Activated CD4-positive, alpha-beta T cell treated with anti-CD3 and anti-CD28 coated beads, Interleukin-2, amount 10 ng/mL, durations not matched to agents 7 days and 5 days (primary cell): Measurements from ENCODE around the gene TSC22D2. TPM values are rescaled to one million over a fixed set of nuclear protein-coding genes. Genes with fewer than 3 reads are reported as not detected.
A peak's percentile ranks its signal among the peaks of the same experiment; 100 is the strongest.

ENCODE experiments used
- CTCF ChIA-PET: fragments of 350-600 bp; sonication (Branson Sonifier 250); formaldehyde crosslinking; loops from one replicate; lab custom pipeline; 2021; ENCODE audit warnings: antibody characterized with exemption; lab: Charles Lee
- POLR2A ChIA-PET: fragments of 350-600 bp; sonication (Branson Sonifier 250); formaldehyde crosslinking; loops from one replicate; lab custom pipeline; 2021; ENCODE audit warnings: antibody characterized with exemption; lab: Charles Lee
- DNase-seq: peaks from one replicate; pipeline ENCODE4 v3.0.0-alpha.2; 2020
- H3K27ac Mint-ChIP-seq: one replicate; pipeline ENCODE4 v1.8.0; 2021; ENCODE audit warnings: mild to moderate bottlenecking, moderate library complexity, mixed read lengths
- H3K27me3 Mint-ChIP-seq: one replicate; pipeline ENCODE4 v1.8.0; 2021; ENCODE audit warnings: mixed read lengths
- H3K36me3 Mint-ChIP-seq: one replicate; pipeline ENCODE4 v1.8.0; 2021; ENCODE audit warnings: low read depth, mixed read lengths
- H3K4me1 Mint-ChIP-seq: one replicate; pipeline ENCODE4 v1.8.0; 2021; ENCODE audit warnings: mixed read lengths
- H3K4me3 Mint-ChIP-seq: one replicate; pipeline ENCODE4 v1.8.0; 2021; ENCODE audit warnings: mild to moderate bottlenecking, moderate library complexity, mixed read lengths
- H3K9me3 Mint-ChIP-seq: one replicate; pipeline ENCODE4 v1.8.0; 2021; ENCODE audit warnings: mixed read lengths
- total RNA-seq, 2 experiments: library from RNA; stranded (reverse); gene quantifications; one replicate each; pipeline ENCODE4 v1.2.3, GENCODE V29; 2021

The TSC22D2 gene
- total RNA-seq, 2 experiments from 2014 or later = 14.8 to 19.6 TPM

- Mint-ChIP-seq H3K9me3 (no peaks in the 10 kb centered on the region), H3K27me3 (no peaks in the 10 kb centered on the region), H3K4me1 (peaks cover 3% of the 10 kb centered on the region), H3K36me3 (no peaks in the 10 kb centered on the region), H3K27ac (no peak overlapping the region), H3K4me3 (no peak overlapping the region)
- ChIA-PET CTCF (no interaction called here), POLR2A (no interaction called here)
- DNase-seq = no peak
Measured at GRCh38 chr3:150391161-150391560, 16.9 kb upstream of the TSC22D2 start.

GRCh38 chr3:150393745-150394144 lies 14.4 kb upstream of the TSC22D2 start:
- H3K27ac Mint-ChIP-seq = no peak overlapping the region
- no peak overlapping the region for H3K4me3 Mint-ChIP-seq
- ChIA-PET POLR2A (no interaction called here), CTCF (interaction anchor here (0.9 to 1.4 kb wide), 3 partner anchors 9 to 14 kb away, joined by 3 read pairs; no protein-coding TSS in a partner anchor)
- H3K36me3 Mint-ChIP-seq = no peaks in the 10 kb centered on the region
- H3K4me1 Mint-ChIP-seq = peaks cover 1% of the 10 kb centered on the region
- H3K9me3 Mint-ChIP-seq = no peaks in the 10 kb centered on the region
- no peak for DNase-seq
- H3K27me3 Mint-ChIP-seq = peaks cover 5% of the 10 kb centered on the region

DNA sequence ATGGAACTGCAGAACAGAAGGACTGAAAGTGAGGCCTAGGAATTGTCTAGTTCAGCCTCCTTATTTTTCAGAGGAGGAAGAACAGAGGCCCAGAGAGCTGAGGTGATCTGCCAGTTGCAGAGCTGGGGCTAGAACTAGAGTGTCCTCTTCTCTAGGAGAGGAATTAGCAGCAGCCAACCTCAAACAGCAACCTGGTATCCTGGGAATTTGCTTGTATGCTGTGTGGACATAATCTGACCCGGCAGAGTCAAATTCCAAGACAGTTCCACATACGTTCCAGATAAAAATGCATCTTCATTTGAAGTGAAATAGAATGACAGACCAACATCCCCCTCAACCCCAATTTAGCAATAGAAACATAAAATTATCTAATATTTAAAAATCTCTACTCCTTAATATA lies 13.5 kb upstream of the TSC22D2 start:
- H3K27ac Mint-ChIP-seq = no peak overlapping the region
- ChIA-PET CTCF (interaction anchor here (0.7 to 3.6 kb wide), 4 partner anchors 10 to 14 kb away, joined by 3 to 20 read pairs (median 3); partner anchors contain the start of gene TSC22D2), POLR2A (no interaction called here)
- H3K27me3 Mint-ChIP-seq = peaks cover 12% of the 10 kb centered on the region
- H3K4me1 Mint-ChIP-seq = peaks cover 1% of the 10 kb centered on the region
- DNase-seq = no peak
- H3K4me3 Mint-ChIP-seq = no peak overlapping the region
- H3K36me3 Mint-ChIP-seq = no peaks in the 10 kb centered on the region
- H3K9me3 Mint-ChIP-seq = no peaks in the 10 kb centered on the region

DNA sequence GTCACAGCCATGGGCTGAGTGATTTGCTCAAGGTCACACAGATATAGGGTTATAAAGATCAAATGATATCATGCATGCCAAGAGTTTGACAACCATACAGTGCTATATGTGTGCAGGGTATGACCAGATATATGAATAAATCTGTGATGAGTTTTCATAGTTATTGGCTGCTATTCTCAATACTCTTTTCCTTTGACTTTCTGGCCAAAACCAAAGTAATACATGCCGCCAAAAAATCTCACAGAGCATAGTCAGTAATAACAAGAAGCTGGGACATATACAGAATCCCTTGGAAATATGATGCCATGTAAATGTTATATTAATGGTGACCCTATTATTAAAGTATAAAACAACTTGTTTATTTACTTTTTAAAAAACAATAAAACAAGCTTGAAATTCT lies 11.6 kb upstream of the TSC22D2 start:
- H3K4me1 Mint-ChIP-seq = no peaks in the 10 kb centered on the region
- DNase-seq = no peak
- H3K27ac Mint-ChIP-seq = no peak overlapping the region
- ChIA-PET CTCF (interaction anchor here (1.8 to 3.6 kb wide), 2 partner anchors 10 to 12 kb away, joined by 4 to 20 read pairs; partner anchors contain the start of gene TSC22D2), POLR2A (no interaction called here)
- H3K27me3 Mint-ChIP-seq = peaks cover 12% of the 10 kb centered on the region
- no peaks in the 10 kb centered on the region for H3K36me3 Mint-ChIP-seq
- no peaks in the 10 kb centered on the region for H3K9me3 Mint-ChIP-seq
- no peak overlapping the region for H3K4me3 Mint-ChIP-seq

DNA sequence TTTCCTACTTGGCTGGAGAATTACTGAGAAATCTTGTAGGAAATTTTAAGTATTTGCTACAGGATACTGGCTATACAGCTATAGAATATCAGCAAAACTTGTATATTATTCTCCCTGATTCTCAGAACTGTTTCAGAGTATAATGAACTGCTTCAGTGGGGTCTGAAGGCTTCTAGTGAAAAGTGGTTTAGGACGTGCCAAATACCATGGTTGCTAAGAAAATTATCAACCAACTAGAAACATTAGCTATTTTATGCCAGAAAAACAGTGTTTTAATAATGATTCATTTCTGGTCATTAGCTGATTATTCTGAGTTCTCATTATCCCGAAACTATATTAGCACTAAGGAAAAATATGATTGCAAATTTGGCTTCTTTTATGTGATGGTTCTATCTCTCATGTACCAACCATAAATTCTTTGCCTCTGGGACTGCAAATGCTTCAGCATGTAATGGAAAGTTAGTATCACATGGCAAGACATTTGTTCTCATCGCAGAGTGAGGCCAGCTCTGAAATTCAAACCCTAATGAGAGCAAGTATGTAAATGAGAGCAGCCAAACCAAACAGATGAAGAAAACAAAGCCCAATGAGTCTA lies 11.0 kb upstream of the TSC22D2 start:
- H3K27me3 Mint-ChIP-seq = peaks cover 12% of the 10 kb centered on the region
- ChIA-PET POLR2A (no interaction called here), CTCF (interaction anchor here (1.8 to 3.6 kb wide), 2 partner anchors 10 to 11 kb away, joined by 4 to 20 read pairs; partner anchors contain the start of gene TSC22D2)
- H3K27ac Mint-ChIP-seq = no peak overlapping the region
- no peak overlapping the region for H3K4me3 Mint-ChIP-seq
- DNase-seq = no peak
- no peaks in the 10 kb centered on the region for H3K9me3 Mint-ChIP-seq
- no peaks in the 10 kb centered on the region for H3K4me1 Mint-ChIP-seq
- H3K36me3 Mint-ChIP-seq = no peaks in the 10 kb centered on the region

GRCh38 chr3:150399060-150399459 lies 9.0 kb upstream of the TSC22D2 start:
- H3K4me1 Mint-ChIP-seq = no peaks in the 10 kb centered on the region
- no peak overlapping the region for H3K4me3 Mint-ChIP-seq
- DNase-seq = no peak
- peaks cover 12% of the 10 kb centered on the region for H3K27me3 Mint-ChIP-seq
- no peak overlapping the region for H3K27ac Mint-ChIP-seq
- H3K36me3 Mint-ChIP-seq = no peaks in the 10 kb centered on the region
- ChIA-PET CTCF (no interaction called here), POLR2A (no interaction called here)
- H3K9me3 Mint-ChIP-seq = no peaks in the 10 kb centered on the region

DNA sequence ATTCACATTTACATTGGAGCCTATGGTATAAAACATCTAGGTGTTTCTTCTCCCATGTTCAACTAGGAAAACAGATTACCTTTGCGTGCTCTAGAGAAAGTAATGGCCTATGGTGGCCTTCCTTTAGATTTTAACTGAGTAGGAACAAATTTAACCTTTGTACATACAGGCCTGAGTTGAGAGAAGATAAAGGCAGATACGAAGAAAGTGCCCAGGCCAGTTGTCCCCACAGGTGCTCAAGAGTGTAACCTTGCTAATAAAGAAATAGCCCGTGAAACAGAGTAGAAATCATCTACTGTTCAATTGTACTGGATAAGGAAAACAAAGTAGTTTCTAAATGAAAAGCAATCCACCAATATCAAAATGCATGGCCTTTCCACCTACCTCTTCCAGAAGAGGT lies 6.8 kb upstream of the TSC22D2 start:
- no peaks in the 10 kb centered on the region for H3K36me3 Mint-ChIP-seq
- no peak for DNase-seq
- H3K9me3 Mint-ChIP-seq = no peaks in the 10 kb centered on the region
- ChIA-PET CTCF (no interaction called here), POLR2A (no interaction called here)
- no peak overlapping the region for H3K4me3 Mint-ChIP-seq
- H3K27ac Mint-ChIP-seq = no peak overlapping the region
- no peaks in the 10 kb centered on the region for H3K4me1 Mint-ChIP-seq
- H3K27me3 Mint-ChIP-seq = peaks cover 18% of the 10 kb centered on the region

- Mint-ChIP-seq H3K9me3 (no peaks in the 10 kb centered on the region), H3K4me1 (peaks cover 5% of the 10 kb centered on the region), H3K27ac (no peak overlapping the region), H3K27me3 (peaks cover 18% of the 10 kb centered on the region), H3K36me3 (no peaks in the 10 kb centered on the region), H3K4me3 (no peak overlapping the region)
- ChIA-PET CTCF (interaction anchor here (1.0 kb wide), 1 partner anchor 9 kb away, joined by 3 read pairs; no protein-coding TSS in a partner anchor), POLR2A (no interaction called here)
- no peak for DNase-seq
Measured at GRCh38 chr3:150402217-150402616, 5.9 kb upstream of the TSC22D2 start.

- CTCF ChIA-PET = no interaction called here
- POLR2A ChIA-PET = no interaction called here
- peaks cover 11% of the 10 kb centered on the region for H3K27me3 Mint-ChIP-seq
Measured at GRCh38 chr3:150404023-150404422, 4.1 kb upstream of the TSC22D2 start.

DNA sequence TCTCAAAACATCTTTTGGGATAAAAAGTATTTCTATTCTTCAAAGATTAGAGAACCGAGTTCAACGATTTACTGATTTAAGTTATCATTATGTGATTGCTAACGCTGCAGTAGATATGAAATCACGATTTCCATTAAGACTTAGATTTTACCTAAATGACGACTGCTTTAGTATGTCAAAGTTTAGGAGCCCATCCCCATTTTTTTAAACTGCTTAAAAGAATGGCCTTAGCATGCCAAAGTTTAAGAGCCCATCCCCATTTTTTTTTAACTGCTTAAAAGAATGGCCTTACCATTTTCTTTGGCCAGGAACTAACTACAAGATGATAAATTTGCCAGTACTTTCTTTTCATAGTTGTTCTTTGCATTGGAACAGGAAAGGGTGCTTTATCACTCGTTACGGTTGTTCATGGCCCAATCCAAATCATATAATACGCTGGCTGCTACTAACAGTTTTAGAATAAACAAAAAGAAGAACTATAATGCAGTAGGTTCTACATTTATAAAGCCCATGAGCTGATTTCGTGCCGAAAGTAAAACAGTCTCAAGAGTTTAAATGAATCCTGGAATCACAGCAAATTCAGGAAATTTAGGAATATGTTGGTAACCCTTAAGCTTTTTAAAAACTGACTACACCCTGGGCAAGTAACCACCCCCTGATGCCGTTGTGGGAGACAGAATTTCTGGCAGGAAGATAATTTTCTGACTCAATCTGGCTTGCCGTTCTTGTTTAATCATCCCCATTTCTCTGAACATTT lies 869 bp upstream of the TSC22D2 start:
- DNase-seq = no peak
- Mint-ChIP-seq H3K4me3 (peak overlapping the region; percentile 83), H3K9me3 (no peaks in the 10 kb centered on the region), H3K27ac (peak overlapping the region; percentile 94), H3K4me1 (peaks cover 20% of the 10 kb centered on the region), H3K36me3 (peaks cover 11% of the 10 kb centered on the region), H3K27me3 (peaks cover 8% of the 10 kb centered on the region)
- POLR2A ChIA-PET = interaction anchor here (1.0 kb wide), 1 partner anchor 138 kb away, joined by 4 read pairs; no protein-coding TSS in a partner anchor
- CTCF ChIA-PET = interaction anchor here (0.9 to 4.6 kb wide), 4 partner anchors 11 to 356 kb away, joined by 3 to 20 read pairs (median 4); partner anchors contain the start of gene SIAH2

More at GRCh38 chr3:150404023-150404422, 4.1 kb upstream of the TSC22D2 start:
- Mint-ChIP-seq H3K27ac (no peak overlapping the region), H3K4me1 (peaks cover 11% of the 10 kb centered on the region), H3K4me3 (no peak overlapping the region), H3K36me3 (peaks cover 1% of the 10 kb centered on the region), H3K9me3 (no peaks in the 10 kb centered on the region)
- no peak for DNase-seq

DNA sequence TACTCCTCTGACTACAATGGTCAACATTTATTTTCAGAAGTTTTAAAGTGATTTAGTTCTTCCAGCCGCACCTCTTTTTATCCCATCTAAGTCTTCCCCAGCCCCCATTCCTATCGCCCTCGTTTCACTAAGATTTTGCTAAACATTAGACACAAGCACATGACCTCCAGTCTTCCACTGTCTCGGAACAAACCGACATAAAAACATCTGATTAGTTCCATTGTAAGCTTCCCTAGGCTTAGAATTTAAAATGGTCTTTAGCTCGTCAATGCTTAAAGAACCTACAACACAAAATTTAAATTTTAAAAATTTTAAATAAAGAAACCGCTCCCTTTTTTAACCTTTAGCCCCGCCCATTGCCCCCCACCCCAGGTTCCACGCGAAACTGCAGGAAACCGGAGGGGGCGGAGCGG lies 284 bp upstream of the TSC22D2 start:
- CTCF ChIA-PET = interaction anchor here (0.9 to 4.6 kb wide), 4 partner anchors 11 to 355 kb away, joined by 3 to 20 read pairs (median 6); partner anchors contain the start of gene SIAH2
- H3K27me3 Mint-ChIP-seq = peaks cover 8% of the 10 kb centered on the region
- H3K4me3 Mint-ChIP-seq = peak overlapping the region; percentile 83
- POLR2A ChIA-PET = interaction anchor here (1.0 kb wide), 1 partner anchor 137 kb away, joined by 4 read pairs; no protein-coding TSS in a partner anchor
- H3K4me1 Mint-ChIP-seq = peaks cover 26% of the 10 kb centered on the region
- H3K36me3 Mint-ChIP-seq = peaks cover 16% of the 10 kb centered on the region
- peak overlapping the region; percentile 94 for H3K27ac Mint-ChIP-seq
- no peak for DNase-seq
- no peaks in the 10 kb centered on the region for H3K9me3 Mint-ChIP-seq

DNA sequence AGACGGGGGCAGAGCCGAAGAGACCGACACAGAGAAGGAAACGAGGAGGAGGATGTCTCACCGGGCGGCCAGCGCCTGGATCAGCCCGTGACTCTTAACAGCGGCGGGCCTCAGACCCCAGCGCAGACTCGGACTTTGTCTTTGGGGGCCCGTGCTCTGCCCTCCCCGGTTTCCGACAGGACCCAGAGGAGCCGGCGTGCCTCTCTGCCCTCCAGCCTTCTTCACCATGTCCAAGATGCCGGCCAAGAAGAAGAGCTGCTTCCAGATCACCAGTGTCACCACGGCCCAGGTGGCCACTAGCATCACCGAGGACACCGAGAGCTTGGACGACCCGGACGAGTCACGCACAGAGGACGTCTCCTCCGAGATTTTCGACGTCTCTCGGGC lies 1.0 kb downstream of the TSC22D2 start:
- no peaks in the 10 kb centered on the region for H3K9me3 Mint-ChIP-seq
- DNase-seq = no peak
- H3K27ac Mint-ChIP-seq = peak overlapping the region; percentile 94
- H3K27me3 Mint-ChIP-seq = peaks cover 7% of the 10 kb centered on the region
- peaks cover 23% of the 10 kb centered on the region for H3K36me3 Mint-ChIP-seq
- ChIA-PET CTCF (interaction anchor here (0.6 to 4.6 kb wide), 11 partner anchors 8 to 135 kb away, joined by 3 to 20 read pairs (median 4); no protein-coding TSS in a partner anchor), POLR2A (interaction anchor here (1.4 kb wide), 1 partner anchor 17 kb away, joined by 4 read pairs; no protein-coding TSS in a partner anchor)
- H3K4me1 Mint-ChIP-seq = peaks cover 38% of the 10 kb centered on the region
- H3K4me3 Mint-ChIP-seq = peak overlapping the region; percentile 83
